Fibroblast of the aortic adventitia (primary cell): ENCODE measurements around the gene PITX1. TPM values are rescaled to one million over a fixed set of nuclear protein-coding genes. Genes with fewer than 3 reads are reported as not detected.

Source experiments
- DNase-seq: peaks from one replicate; pipeline ENCODE4 v3.0.0-alpha.2; 2010; ENCODE audit warnings: low read depth
- H3K4me3 ChIP-seq: 2 replicates; pipeline ENCODE4 v1.5.1; 2011; ENCODE audit warnings: low read depth, mild to moderate bottlenecking, control low read depth, low read length, moderate library complexity
- CTCF ChIP-seq: IDR thresholded peaks from 2 replicates; pipeline ENCODE4 v1.5.1; 2011; ENCODE audit warnings: mild to moderate bottlenecking, low read length, control low read depth, inconsistent platforms; ENCODE audit not compliant: insufficient read depth
- total RNA-seq: library from RNA; depleted of rRNA; stranded (reverse); fragments of >200 nt; gene quantifications from 2 replicates; pipeline ENCODE4 v1.2.3, GENCODE V29; 2012; ENCODE audit warnings: low replicate concordance

PITX1 gene
- total RNA-seq, 1 donor, result 1.5 TPM

GRCh38 chr5:135046661-135047346 is 12.8 kb upstream of the PITX1 start:
- H3K4me3 ChIP-seq, result no peak overlapping the region
- DNase-seq, result no peak
- no peak for TF ChIP-seq CTCF

GRCh38 chr5:135045488-135045887 is 11.5 kb upstream of the PITX1 start:
- no peak overlapping the region for H3K4me3 ChIP-seq
- TF ChIP-seq CTCF, result no peak
- DNase-seq, result no peak

GRCh38 chr5:135042595-135042994 is 8.6 kb upstream of the PITX1 start:
- no peak for TF ChIP-seq CTCF
- H3K4me3 ChIP-seq, result no peak overlapping the region
- no peak for DNase-seq

GRCh38 chr5:135041726-135042125 is 7.7 kb upstream of the PITX1 start:
- TF ChIP-seq CTCF, result no peak
- H3K4me3 ChIP-seq, result no peak overlapping the region
- DNase-seq, result no peak

GRCh38 chr5:135041145-135041587 is 7.1 kb upstream of the PITX1 start:
- TF ChIP-seq CTCF, result no peak
- no peak overlapping the region for H3K4me3 ChIP-seq

GRCh38 chr5:135040333-135041144 is 6.5 kb upstream of the PITX1 start:
- DNase-seq, result no peak
- H3K4me3 ChIP-seq, result no peak overlapping the region
- no peak for TF ChIP-seq CTCF

More at GRCh38 chr5:135041145-135041587, 7.1 kb upstream of the PITX1 start:
- DNase-seq, result no peak
